NCI-H2227 (cell line): ENCODE measurements around the gene STRN4.
"Not testable (repeated sequence)": the region's sequence is repeated elsewhere in the genome, so short reads cannot be mapped to it uniquely, and the experiment has no call there.

Experiments
- DNase-seq: peaks from one replicate; lab custom pipeline; 2025; ENCODE audit not compliant: unreplicated experiment; lab: John Stamatoyannopoulos, UW

Gene STRN4

DNA sequence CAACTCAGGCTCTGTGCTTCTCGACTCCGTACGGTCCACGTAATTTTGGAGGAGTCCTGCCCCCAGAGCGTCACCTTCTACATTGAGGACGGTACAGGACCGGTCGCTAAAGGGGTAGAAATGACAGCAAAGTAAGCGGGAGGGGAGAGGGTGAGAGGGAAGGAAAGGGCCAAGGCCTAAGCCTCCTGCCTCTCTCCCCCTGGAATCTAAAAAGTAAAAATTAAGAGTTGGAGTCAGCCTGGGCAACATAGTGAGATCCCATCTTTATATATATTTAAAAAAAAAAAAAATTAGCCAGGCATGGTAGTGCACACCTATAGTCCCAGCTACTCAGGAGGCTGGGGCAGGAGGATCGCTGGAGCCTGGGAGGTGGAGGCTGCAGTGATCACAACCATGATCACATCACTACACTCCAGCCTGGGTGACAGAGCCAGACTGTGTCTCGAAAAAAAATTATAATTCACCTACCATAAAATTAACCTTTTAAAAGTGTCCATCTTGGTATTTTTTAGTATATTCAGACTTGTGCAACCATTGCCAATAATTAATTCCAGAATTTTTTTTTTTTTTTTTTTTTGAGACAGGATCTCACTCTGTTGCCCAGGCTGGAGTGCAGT, 29.5 kb upstream of the STRN4 start:
- no peak for DNase-seq

- no peak for DNase-seq
Observed at GRCh38 chr19:46773018-46773399, 26.8 kb upstream of the STRN4 start.

DNA sequence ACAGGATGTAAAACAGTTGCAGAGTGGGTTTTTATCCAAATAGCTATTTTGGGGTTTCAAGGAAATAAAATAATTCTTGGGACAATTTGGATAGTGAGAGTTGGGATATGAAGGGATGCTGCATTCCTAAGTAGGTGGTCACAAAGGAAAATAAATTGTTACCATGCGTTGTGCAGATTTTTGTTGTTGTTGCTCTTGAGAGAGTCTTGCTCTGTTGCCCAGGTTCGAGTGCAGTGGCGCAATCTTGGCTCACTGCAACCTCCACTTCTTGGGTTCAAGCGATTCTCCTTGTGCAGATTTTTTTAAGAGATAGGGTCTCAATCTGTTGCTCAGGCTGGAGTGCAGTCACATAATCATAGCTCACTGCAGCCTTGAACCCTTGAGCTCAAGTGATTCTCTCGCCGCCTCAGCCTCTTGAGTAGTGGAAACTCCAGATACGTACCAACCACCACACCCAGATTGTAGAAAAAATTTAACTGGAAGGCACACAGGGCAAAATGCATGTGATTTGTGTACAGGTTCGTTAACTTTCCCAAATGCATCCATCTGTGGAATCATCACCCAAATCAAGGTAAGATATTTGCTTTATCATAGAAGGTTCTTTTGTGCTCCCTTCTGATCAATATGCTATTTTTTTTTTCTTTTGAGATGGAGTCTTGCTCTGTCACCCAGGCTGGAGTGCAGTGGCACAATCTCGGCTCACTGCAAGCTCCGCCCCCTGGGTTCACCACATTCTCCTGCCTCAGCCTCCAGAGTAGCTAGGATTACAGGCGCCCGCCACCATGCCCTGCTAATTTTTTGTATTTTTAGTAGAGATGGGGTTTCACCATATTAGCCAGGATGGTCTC, 26.1 kb upstream of the STRN4 start:
- no peak for DNase-seq

DNA sequence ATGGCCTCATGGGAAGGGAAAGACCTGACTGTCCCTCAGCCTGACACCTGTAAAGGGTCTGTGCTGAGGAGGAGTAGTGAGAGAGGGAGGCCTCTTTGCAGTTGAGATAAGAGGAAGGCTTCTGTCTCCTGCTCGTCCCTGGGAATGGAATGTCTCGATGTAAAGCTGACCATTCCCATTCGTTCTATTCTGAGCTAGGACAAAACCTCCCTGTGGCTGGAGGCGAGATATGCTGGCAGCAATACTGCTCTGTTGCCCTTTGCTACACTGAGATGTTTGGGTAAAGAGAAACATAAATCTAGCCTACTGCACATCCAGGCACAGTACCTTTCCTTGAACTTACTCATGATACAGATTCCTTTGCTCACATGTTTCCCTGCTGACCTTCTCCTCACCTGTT, 22.5 kb upstream of the STRN4 start:
- DNase-seq = not testable (repeated sequence)

- peak; percentile 30 for DNase-seq
Observed at GRCh38 chr19:46766569-46767317, 20.5 kb upstream of the STRN4 start.

GRCh38 chr19:46764817-46765291, 18.6 kb upstream of the STRN4 start:
- DNase-seq = no peak

DNA sequence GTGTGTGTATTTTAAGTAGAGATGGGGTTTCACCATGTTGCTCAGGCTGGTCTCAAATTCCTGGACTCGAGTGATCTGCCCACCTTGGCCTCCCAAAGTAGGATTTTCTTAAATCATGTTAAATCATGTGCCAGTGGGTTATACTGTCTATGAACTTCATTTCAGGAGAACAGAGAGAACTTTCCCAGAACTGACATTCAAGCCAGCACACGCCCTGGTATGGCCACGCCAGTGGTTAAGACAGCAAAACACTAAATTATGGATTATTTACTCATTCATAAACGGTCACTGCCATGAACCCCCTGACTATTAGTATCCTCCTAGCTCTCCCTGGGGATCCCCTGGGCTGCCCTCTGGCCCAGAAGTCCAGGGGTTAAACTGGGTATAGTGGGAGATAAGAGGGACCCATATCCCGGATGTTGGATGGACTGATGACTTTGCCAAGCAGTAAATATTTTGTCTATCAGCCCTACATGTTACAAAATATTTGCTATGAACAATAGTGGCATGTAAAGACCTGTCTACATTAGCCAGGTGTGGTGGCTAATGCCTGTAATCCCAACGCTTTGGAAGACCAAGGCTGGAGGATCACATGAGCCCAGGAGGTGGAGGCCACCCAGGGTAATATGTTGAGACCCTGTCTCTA, 16.1 kb upstream of the STRN4 start:
- DNase-seq = no peak

DNA sequence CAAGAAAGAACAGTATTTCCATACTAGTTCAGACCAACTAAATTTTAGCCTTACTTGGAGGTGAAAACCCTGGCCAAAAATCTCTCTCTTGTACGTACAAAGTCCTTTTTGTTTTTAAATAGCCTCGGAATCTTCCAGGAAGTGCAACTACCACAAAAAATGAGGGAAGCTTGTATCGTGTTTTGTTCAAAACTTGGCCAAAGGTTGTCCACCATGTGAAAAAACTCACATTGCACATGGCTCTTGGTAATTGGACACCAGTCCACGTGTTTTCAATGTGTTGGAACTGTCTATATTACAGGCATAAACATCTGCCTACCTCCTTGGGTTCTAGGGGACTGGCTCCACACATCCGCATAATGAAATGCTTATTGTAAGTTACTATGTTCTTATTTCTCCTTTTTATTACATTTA, 15.2 kb upstream of the STRN4 start:
- no peak for DNase-seq

GRCh38 chr19:46760897-46761296, 14.6 kb upstream of the STRN4 start:
- DNase-seq = not testable (repeated sequence)

GRCh38 chr19:46760363-46760762, 14.1 kb upstream of the STRN4 start:
- no peak for DNase-seq

DNA sequence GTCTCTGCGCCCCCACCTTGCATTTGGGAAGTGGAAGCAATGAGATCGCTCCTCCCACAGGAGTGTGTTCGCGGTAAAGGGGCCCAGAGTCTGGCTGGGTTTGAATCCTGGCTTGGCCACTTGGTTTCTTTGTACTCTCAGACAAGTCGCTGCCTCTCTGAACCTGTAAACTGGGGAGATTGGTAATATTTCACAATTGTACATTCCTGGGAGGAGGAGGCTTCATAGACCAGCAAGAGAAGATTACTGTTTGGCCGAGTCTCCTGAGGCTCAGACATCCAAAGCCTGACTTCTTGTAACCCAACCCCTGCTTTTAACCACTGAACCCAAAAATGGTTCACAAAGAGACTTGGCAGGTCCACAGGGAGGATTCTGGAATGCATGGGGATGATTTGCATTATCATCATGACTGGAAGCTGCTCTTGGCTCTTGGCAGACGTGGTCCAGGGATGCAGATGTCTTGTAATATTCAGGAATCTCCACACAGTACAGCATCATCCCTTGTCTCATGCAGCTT, 13.6 kb upstream of the STRN4 start:
- no peak for DNase-seq

GRCh38 chr19:46759206-46759605, 13.0 kb upstream of the STRN4 start:
- DNase-seq = no peak

DNA sequence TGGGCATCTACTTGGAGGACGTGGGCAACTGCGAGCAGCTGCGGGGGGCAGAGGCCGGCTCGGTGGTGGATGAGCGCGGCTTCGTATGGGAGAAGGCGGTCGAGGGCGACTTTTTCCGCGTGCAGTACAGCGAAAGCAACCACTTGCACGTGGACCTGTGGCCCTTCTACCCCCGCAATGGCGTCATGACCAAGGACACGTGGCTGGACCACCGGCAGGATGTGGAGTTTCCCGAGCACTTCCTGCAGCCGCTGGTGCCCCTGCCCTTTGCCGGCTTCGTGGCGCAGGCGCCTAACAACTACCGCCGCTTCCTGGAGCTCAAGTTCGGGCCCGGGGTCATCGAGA, 10.3 kb upstream of the STRN4 start:
- no peak for DNase-seq

DNA sequence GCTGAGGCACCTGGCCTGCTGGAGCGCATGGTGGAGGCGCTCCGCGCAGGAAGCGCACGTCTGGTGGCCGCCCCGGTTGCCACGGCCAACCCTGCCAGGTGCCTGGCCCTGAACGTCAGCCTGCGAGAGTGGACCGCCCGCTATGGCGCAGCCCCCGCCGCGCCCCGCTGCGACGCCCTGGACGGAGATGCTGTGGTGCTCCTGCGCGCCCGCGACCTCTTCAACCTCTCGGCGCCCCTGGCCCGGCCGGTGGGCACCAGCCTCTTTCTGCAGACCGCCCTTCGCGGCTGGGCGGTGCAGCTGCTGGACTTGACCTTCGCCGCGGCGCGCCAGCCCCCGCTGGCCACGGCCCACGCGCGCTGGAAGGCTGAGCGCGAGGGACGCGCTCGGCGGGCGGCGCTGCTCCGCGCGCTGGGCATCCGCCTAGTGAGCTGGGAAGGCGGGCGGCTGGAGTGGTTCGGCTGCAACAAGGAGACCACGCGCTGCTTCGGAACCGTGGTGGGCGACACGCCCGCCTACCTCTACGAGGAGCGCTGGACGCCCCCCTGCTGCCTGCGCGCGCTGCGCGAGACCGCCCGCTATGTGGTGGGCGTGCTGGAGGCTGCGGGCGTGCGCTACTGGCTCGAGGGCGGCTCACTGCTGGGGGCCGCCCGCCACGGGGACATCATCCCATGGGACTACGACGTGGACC, 9.7 kb upstream of the STRN4 start:
- DNase-seq = no peak

- DNase-seq = no peak
Observed at GRCh38 chr19:46755077-46755852, 9.0 kb upstream of the STRN4 start.

- DNase-seq = peak; percentile 33
Observed at GRCh38 chr19:46753420-46754155, 7.3 kb upstream of the STRN4 start.

GRCh38 chr19:46748325-46749109, 2.3 kb upstream of the STRN4 start:
- peak; percentile 45 for DNase-seq

- peak; percentile 41 for DNase-seq
Observed at GRCh38 chr19:46745521-46746280, 549 bp downstream of the STRN4 start, which contains the start of gene FKRP. Gene FKRP (plus strand): TSS chr19:46746057. CDS start chr19:46755451, 9,394 bp downstream.
